CD4-positive, CD25-positive, alpha-beta regulatory T cell (primary cell): ENCODE results near the gene MAP2K4. TPM values are rescaled to one million over a fixed set of nuclear protein-coding genes. Genes with fewer than 3 reads are reported as not detected.

Experiments used
- ATAC-seq, 2 donors: fragments of 150-1000 bp; cut with Tn5 transposase; one replicate each; pipeline ENCODE4 v1.10.0; 2021; ENCODE audit warnings: low read depth in 2 of 2, moderate number of reproducible peaks in 2 of 2, moderate library complexity in 1 of 2
- DNase-seq, 3 donors: peaks; one replicate each; pipeline versions ENCODE4 v3.0.0 to v3.0.0-alpha.2; 2012 to 2022; ENCODE audit warnings: mixed read lengths in 1 of 3
- H3K27ac ChIP-seq: one replicate; pipeline ENCODE4 v1.7.0; 2013; ENCODE audit warnings: mild to moderate bottlenecking, low read length; ENCODE audit not compliant: insufficient read depth, poor library complexity, severe bottlenecking
- H3K27me3 ChIP-seq: one replicate; pipeline ENCODE4 v1.7.0; 2013; ENCODE audit warnings: low read length; ENCODE audit not compliant: control insufficient read depth, insufficient read depth
- H3K36me3 ChIP-seq: one replicate; pipeline ENCODE4 v1.7.0; 2013; ENCODE audit warnings: mild to moderate bottlenecking, low read length, moderate library complexity; ENCODE audit not compliant: control insufficient read depth, insufficient read depth
- H3K4me1 ChIP-seq: 2 replicates; pipeline ENCODE4 v1.7.0; 2013; ENCODE audit warnings: mild to moderate bottlenecking, low read length; ENCODE audit not compliant: insufficient read depth, control insufficient read depth, poor library complexity, severe bottlenecking
- H3K4me3 ChIP-seq: one replicate; pipeline ENCODE4 v1.7.0; 2013; ENCODE audit warnings: low read depth, mild to moderate bottlenecking, low read length, moderate library complexity
- H3K9me3 ChIP-seq, 2 experiments: 1 replicate in 1 of 2; 2 replicates in 1 of 2; pipeline ENCODE4 v1.7.0; 2013; ENCODE audit warnings: low read length in 2 of 2, mild to moderate bottlenecking in 1 of 2, moderate library complexity in 1 of 2; ENCODE audit not compliant: control insufficient read depth in 2 of 2
- H3K27ac Mint-ChIP-seq, 3 donors: one replicate each; pipeline ENCODE4 v1.8.0; 2020 to 2022; ENCODE audit warnings: mild to moderate bottlenecking in 3 of 3, mixed read lengths in 3 of 3, moderate library complexity in 2 of 3
- H3K27me3 Mint-ChIP-seq: one replicate; pipeline ENCODE4 v1.8.0; 2022; ENCODE audit warnings: mild to moderate bottlenecking, mixed read lengths
- H3K36me3 Mint-ChIP-seq: one replicate; pipeline ENCODE4 v1.8.0; 2020; ENCODE audit warnings: mixed read lengths
- H3K4me1 Mint-ChIP-seq, 4 donors: one replicate each; pipeline ENCODE4 v1.8.0; 2020 to 2022; ENCODE audit warnings: mixed read lengths in 4 of 4, mild to moderate bottlenecking in 1 of 4
- H3K4me3 Mint-ChIP-seq, 4 donors: one replicate each; pipeline ENCODE4 v1.8.0; 2020 to 2022; ENCODE audit warnings: mild to moderate bottlenecking in 4 of 4, mixed read lengths in 4 of 4, moderate library complexity in 3 of 4
- H3K9me3 Mint-ChIP-seq, 7 donors: one replicate each; pipeline ENCODE4 v1.8.0; 2020 to 2022; ENCODE audit warnings: mixed read lengths in 7 of 7, mild to moderate bottlenecking in 3 of 7, moderate library complexity in 2 of 7
- polyA plus RNA-seq, 4 donors: library from polyadenylated mRNA; unstranded; fragments of 300-500 nt; fragmentation: Illumina TruSeq; gene quantifications; one replicate each; pipeline ENCODE4 v1.2.3, GENCODE V29; 2021
- total RNA-seq: library from RNA; stranded (reverse); gene quantifications from one replicate; pipeline ENCODE4 v1.2.3, GENCODE V29; 2022

The MAP2K4 gene
- total and polyA plus RNA-seq, 5 donors from 2014 or later = 25.1 to 30.6 (median 26.1) TPM

- Histone ChIP-seq H3K36me3 (peaks cover 19% of the 10 kb centered on the region), H3K4me3 (no peak overlapping the region), H3K27me3 (no peaks in the 10 kb centered on the region), H3K27ac (no peak overlapping the region), H3K4me1 (no peaks in the 10 kb centered on the region), H3K9me3 (no peaks in the 10 kb centered on the region)
- peaks cover 0 to 9% (median 3%) of the 10 kb centered on the region in 4 donors for H3K4me1 Mint-ChIP-seq
- H3K27ac Mint-ChIP-seq = no peak overlapping the region
- peaks cover 0 to 2% (median 0%) of the 10 kb centered on the region in 7 donors for H3K9me3 Mint-ChIP-seq
- ATAC-seq (no peak), DNase-seq (no peak)
- H3K27me3 Mint-ChIP-seq = no peaks in the 10 kb centered on the region
- peaks cover 30% of the 10 kb centered on the region for H3K36me3 Mint-ChIP-seq
- H3K4me3 Mint-ChIP-seq = no peak overlapping the region
These were observed 49.9 kb downstream of the MAP2K4 start for GRCh38 chr17:12070561-12070960.

- no peaks in the 10 kb centered on the region for H3K27me3 Mint-ChIP-seq
- H3K9me3 Mint-ChIP-seq = peaks cover 0 to 3% (median 0%) of the 10 kb centered on the region in 7 donors
- no peak overlapping the region for H3K4me3 Mint-ChIP-seq
- Histone ChIP-seq H3K36me3 (peaks cover 40% of the 10 kb centered on the region), H3K4me1 (no peaks in the 10 kb centered on the region), H3K4me3 (no peak overlapping the region), H3K9me3 (no peaks in the 10 kb centered on the region), H3K27ac (no peak overlapping the region), H3K27me3 (no peaks in the 10 kb centered on the region)
- peaks cover 50% of the 10 kb centered on the region for H3K36me3 Mint-ChIP-seq
- DNase-seq (no peak), ATAC-seq (no peak)
- peak overlapping the region in 1 of 3 donors; percentile 58 for H3K27ac Mint-ChIP-seq
- H3K4me1 Mint-ChIP-seq = peaks cover 0 to 17% (median 3%) of the 10 kb centered on the region in 4 donors
These were observed 53.7 kb downstream of the MAP2K4 start for GRCh38 chr17:12074346-12074745.

GRCh38 chr17:12077773-12078172 is 57.1 kb downstream of the MAP2K4 start:
- no peaks in the 10 kb centered on the region for H3K9me3 ChIP-seq
- no peaks in the 10 kb centered on the region for H3K27me3 ChIP-seq
- no peak overlapping the region for H3K4me3 ChIP-seq
- Mint-ChIP-seq H3K27ac (no peak overlapping the region), H3K4me1 (peaks cover 0 to 18% (median 8%) of the 10 kb centered on the region in 4 donors), H3K36me3 (peaks cover 62% of the 10 kb centered on the region), H3K4me3 (no peak overlapping the region), H3K27me3 (no peaks in the 10 kb centered on the region), H3K9me3 (peaks cover 0 to 3% (median 0%) of the 10 kb centered on the region in 7 donors)
- ATAC-seq (no peak), DNase-seq (no peak)
- no peaks in the 10 kb centered on the region for H3K4me1 ChIP-seq
- no peak overlapping the region for H3K27ac ChIP-seq
- peaks cover 45% of the 10 kb centered on the region for H3K36me3 ChIP-seq

GRCh38 chr17:12078791-12079190 is 58.1 kb downstream of the MAP2K4 start:
- Mint-ChIP-seq H3K4me3 (no peak overlapping the region), H3K9me3 (peaks cover 0 to 3% (median 0%) of the 10 kb centered on the region in 7 donors), H3K36me3 (peaks cover 55% of the 10 kb centered on the region), H3K27ac (no peak overlapping the region), H3K4me1 (peaks cover 0 to 18% (median 8%) of the 10 kb centered on the region in 4 donors), H3K27me3 (no peaks in the 10 kb centered on the region)
- H3K4me1 ChIP-seq = no peaks in the 10 kb centered on the region
- no peak for ATAC-seq
- no peaks in the 10 kb centered on the region for H3K9me3 ChIP-seq
- H3K36me3 ChIP-seq = peaks cover 45% of the 10 kb centered on the region
- no peak for DNase-seq
- no peak overlapping the region for H3K4me3 ChIP-seq
- H3K27me3 ChIP-seq = no peaks in the 10 kb centered on the region
- no peak overlapping the region for H3K27ac ChIP-seq

GRCh38 chr17:12081720-12082119 is 61.0 kb downstream of the MAP2K4 start:
- Mint-ChIP-seq H3K4me3 (no peak overlapping the region), H3K27me3 (no peaks in the 10 kb centered on the region), H3K36me3 (peaks cover 54% of the 10 kb centered on the region), H3K4me1 (peaks cover 4 to 23% (median 6%) of the 10 kb centered on the region in 4 donors), H3K9me3 (peaks cover 0 to 3% (median 0%) of the 10 kb centered on the region in 7 donors), H3K27ac (peak overlapping the region in 2 of 3 donors; percentile 16 to 32)
- peaks cover 38% of the 10 kb centered on the region for H3K36me3 ChIP-seq
- no peak overlapping the region for H3K27ac ChIP-seq
- H3K9me3 ChIP-seq = no peaks in the 10 kb centered on the region
- DNase-seq (no peak), ATAC-seq (no peak)
- H3K4me3 ChIP-seq = no peak overlapping the region
- no peaks in the 10 kb centered on the region for H3K27me3 ChIP-seq
- no peaks in the 10 kb centered on the region for H3K4me1 ChIP-seq

GRCh38 chr17:12085076-12085949 is 64.6 kb downstream of the MAP2K4 start:
- no peak overlapping the region for H3K4me3 Mint-ChIP-seq
- no peak for DNase-seq
- no peaks in the 10 kb centered on the region for H3K9me3 ChIP-seq
- no peaks in the 10 kb centered on the region for H3K4me1 ChIP-seq
- ATAC-seq = no peak
- H3K36me3 Mint-ChIP-seq = peaks cover 41% of the 10 kb centered on the region
- no peak overlapping the region for H3K4me3 ChIP-seq
- peaks cover 13% of the 10 kb centered on the region for H3K36me3 ChIP-seq
- H3K9me3 Mint-ChIP-seq = no peaks in the 10 kb centered on the region
- no peak overlapping the region for H3K27ac ChIP-seq
- no peaks in the 10 kb centered on the region for H3K27me3 ChIP-seq
- peaks cover 0 to 34% (median 16%) of the 10 kb centered on the region in 4 donors for H3K4me1 Mint-ChIP-seq
- H3K27me3 Mint-ChIP-seq = no peaks in the 10 kb centered on the region
- peak overlapping the region in 1 of 3 donors; percentile 13 for H3K27ac Mint-ChIP-seq

GRCh38 chr17:12088035-12088434 is 67.4 kb downstream of the MAP2K4 start:
- H3K9me3 ChIP-seq = no peaks in the 10 kb centered on the region
- H3K4me3 ChIP-seq = no peak overlapping the region
- H3K4me1 ChIP-seq = no peaks in the 10 kb centered on the region
- Mint-ChIP-seq H3K36me3 (peaks cover 28% of the 10 kb centered on the region), H3K9me3 (no peaks in the 10 kb centered on the region), H3K27me3 (no peaks in the 10 kb centered on the region), H3K27ac (no peak overlapping the region), H3K4me1 (peaks cover 0 to 33% (median 17%) of the 10 kb centered on the region in 4 donors), H3K4me3 (no peak overlapping the region)
- DNase-seq = no peak
- peaks cover 5% of the 10 kb centered on the region for H3K36me3 ChIP-seq
- no peaks in the 10 kb centered on the region for H3K27me3 ChIP-seq
- no peak for ATAC-seq
- H3K27ac ChIP-seq = no peak overlapping the region
